ENCODE results near the gene ADAMTSL3.

DNA sequence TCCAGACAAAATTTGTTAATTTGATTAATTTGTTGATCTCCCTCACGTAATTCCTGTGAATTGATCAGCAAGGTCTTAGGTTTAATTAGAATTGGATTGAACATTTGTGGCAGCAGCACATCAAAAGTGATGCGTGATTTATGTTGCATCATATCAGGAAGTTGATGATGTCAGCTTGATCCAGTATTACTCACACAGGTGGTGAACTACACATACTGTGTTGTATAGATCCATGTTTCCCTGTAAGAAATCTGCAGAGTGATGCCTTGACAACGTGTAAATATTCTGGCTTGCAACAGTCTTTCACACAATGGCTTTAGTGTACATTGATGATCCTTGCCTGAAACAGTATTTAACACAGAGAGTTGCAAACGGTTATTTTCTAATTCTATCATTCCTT is 200.4 kb downstream of the ADAMTSL3 start:
- TF ChIP-seq TEAD4 (IDR thresholded peaks at IDR 0.05) (no peak), EP300 (IDR thresholded peaks at IDR 0.05; ENCODE audit: borderline replicate concordance) (no peak), MAX (IDR thresholded peaks at IDR 0.05) (no peak)
- TF ChIP-seq, protein P1, sequence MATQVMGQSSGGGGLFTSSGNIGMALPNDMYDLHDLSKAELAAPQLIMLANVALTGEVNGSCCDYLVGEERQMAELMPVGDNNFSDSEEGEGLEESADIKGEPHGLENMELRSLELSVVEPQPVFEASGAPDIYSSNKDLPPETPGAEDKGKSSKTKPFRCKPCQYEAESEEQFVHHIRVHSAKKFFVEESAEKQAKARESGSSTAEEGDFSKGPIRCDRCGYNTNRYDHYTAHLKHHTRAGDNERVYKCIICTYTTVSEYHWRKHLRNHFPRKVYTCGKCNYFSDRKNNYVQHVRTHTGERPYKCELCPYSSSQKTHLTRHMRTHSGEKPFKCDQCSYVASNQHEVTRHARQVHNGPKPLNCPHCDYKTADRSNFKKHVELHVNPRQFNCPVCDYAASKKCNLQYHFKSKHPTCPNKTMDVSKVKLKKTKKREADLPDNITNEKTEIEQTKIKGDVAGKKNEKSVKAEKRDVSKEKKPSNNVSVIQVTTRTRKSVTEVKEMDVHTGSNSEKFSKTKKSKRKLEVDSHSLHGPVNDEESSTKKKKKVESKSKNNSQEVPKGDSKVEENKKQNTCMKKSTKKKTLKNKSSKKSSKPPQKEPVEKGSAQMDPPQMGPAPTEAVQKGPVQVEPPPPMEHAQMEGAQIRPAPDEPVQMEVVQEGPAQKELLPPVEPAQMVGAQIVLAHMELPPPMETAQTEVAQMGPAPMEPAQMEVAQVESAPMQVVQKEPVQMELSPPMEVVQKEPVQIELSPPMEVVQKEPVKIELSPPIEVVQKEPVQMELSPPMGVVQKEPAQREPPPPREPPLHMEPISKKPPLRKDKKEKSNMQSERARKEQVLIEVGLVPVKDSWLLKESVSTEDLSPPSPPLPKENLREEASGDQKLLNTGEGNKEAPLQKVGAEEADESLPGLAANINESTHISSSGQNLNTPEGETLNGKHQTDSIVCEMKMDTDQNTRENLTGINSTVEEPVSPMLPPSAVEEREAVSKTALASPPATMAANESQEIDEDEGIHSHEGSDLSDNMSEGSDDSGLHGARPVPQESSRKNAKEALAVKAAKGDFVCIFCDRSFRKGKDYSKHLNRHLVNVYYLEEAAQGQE (IDR thresholded peaks at IDR 0.05; ENCODE audit: low read depth) = no peak
